GM18520 (cell line): ENCODE measurements around the gene HRH1.

Experiments
- ATAC-seq: cut with Tn5 transposase; IDR thresholded peaks from one replicate; pipeline ENCODE4 v1.9.1; 2021; ENCODE audit not compliant: unreplicated experiment

HRH1 gene

DNA sequence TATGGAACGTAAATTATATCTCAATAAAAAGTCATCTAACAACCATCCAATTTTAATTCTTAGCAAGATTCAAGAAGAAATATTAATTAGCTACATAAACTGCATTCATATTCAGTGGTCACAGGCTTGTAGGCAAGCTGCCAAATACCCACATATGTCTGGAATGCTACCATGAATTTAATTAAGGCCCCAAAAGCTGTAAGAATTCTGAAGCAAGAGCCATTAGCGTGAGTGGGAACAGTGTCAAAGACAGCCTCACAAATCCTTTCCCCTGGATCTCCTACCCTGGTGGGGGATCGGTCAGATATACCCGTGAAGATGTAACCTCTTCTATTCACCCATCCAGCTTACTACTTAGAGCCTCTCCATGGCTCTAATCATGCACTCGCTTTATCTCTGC, 157.9 kb downstream of the HRH1 start:
- ATAC-seq: no peak
